Measurements from ENCODE around the gene CCDC154. TPM values are rescaled to one million over a fixed set of nuclear protein-coding genes. Genes with fewer than 3 reads are reported as not detected.

CCDC154 gene
- total RNA-seq, 2 donors from 2014 or later = 0.63 to 0.81 TPM

DNA sequence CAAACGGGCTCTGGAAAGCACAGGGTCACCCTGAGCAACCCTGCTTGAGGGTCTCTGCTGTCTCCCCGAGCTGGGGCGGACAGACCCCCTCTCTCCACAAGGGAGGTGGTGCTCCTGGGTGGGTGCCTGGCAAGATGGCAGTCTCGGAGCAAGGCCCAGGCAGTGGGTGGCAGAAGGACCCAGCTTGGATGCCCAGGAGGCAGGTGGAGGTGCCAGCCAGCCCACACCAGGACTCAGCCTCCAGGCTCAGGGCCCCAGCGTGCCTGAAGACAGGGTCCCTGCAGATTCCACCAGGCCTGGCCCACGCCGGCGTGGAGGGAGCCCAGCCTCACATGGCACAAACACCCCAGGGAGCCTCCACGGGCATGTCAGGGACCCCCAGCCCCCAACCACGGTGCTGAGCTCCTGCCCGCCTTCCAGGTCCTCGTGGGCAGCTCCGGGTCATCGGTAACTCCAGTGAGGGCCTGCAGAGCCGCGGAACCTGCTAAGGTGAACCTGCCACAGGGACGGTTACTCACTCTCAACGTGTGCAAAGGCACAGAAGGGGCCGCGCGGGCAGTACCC, 50.7 kb downstream of the CCDC154 start:
- no peak for ATAC-seq (ENCODE audit: insufficient number of reproducible peaks, low FRiP score, low read depth)
- peaks cover 46% of the 10 kb centered on the region for H3K36me3 ChIP-seq
- DNase-seq (ENCODE audit: low spot score) = no peak

DNA sequence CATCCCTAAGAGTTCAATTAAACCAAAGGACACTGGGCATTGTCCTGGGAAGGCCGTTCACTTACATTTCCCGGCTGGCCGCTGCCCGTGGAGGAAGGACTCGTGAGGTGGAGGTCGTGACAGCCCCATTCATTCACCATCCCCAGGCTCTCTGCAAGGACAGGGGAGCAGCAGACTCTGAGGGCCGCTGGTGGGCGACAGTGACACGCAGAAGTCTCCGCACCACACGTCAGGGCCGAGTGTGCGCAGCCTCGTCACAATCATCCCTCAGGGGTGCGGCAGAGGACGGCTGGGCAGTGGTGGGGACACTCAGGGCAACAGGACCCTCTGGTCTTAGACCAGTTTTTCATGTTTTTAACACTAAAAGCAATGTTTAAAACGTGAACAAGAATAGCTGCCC, 51.5 kb downstream of the CCDC154 start:
- Histone ChIP-seq H3K27ac (no peak overlapping the region), H3K27me3 (replicated peaks; ENCODE audit: insufficient read depth) (no peaks in the 10 kb centered on the region), H3K36me3 (peaks cover 48% of the 10 kb centered on the region), H3K9me3 (no peaks in the 10 kb centered on the region), H3K4me1 (ENCODE audit: control insufficient read depth in 1 of 2, low read depth in 2 of 2) (no peaks in the 10 kb centered on the region), H3K4me3 (no peak overlapping the region)
- TF ChIP-seq, protein P1, sequence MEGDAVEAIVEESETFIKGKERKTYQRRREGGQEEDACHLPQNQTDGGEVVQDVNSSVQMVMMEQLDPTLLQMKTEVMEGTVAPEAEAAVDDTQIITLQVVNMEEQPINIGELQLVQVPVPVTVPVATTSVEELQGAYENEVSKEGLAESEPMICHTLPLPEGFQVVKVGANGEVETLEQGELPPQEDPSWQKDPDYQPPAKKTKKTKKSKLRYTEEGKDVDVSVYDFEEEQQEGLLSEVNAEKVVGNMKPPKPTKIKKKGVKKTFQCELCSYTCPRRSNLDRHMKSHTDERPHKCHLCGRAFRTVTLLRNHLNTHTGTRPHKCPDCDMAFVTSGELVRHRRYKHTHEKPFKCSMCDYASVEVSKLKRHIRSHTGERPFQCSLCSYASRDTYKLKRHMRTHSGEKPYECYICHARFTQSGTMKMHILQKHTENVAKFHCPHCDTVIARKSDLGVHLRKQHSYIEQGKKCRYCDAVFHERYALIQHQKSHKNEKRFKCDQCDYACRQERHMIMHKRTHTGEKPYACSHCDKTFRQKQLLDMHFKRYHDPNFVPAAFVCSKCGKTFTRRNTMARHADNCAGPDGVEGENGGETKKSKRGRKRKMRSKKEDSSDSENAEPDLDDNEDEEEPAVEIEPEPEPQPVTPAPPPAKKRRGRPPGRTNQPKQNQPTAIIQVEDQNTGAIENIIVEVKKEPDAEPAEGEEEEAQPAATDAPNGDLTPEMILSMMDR (IDR thresholded peaks at IDR 0.05) = no peak
- no peak for DNase-seq (ENCODE audit: low spot score)
- no peak for ATAC-seq (ENCODE audit: insufficient number of reproducible peaks, low FRiP score, low read depth)

More for the DNA sequence above, 50.7 kb downstream of the CCDC154 start:
- no peaks in the 10 kb centered on the region for H3K9me3 ChIP-seq
- H3K4me1 ChIP-seq (ENCODE audit: control insufficient read depth in 1 of 2, low read depth in 2 of 2) = no peaks in the 10 kb centered on the region
- TF ChIP-seq, protein P1 (IDR thresholded peaks at IDR 0.05) = no peak
- H3K27ac ChIP-seq = no peak overlapping the region
- no peaks in the 10 kb centered on the region for H3K27me3 ChIP-seq (replicated peaks; ENCODE audit: insufficient read depth)
- H3K4me3 ChIP-seq = no peak overlapping the region

DNA sequence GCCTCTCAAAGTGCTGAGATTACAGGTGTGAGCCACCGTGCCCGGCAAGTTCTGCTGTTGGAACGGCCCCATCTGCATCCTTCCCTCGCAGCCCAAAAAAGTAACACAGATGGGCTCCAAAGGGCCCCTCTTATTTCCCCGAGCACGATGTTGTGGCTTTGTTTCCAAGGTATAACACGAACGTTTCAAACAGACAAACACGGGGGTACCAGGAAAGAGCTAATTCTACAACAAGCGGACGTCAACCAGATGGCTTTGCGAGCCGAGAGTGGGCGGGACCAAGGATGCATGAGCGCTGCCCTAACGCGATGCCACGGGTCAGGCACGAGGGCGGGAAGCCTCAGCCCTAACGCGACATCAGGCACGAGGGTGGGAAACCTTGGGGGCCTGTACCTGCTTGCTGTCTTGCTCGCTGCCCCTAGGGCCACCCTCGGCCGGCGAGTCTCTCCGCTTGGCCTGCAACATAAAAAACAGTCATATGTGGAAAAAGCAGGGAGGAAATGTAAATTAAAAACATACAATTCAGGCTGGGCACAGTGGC, 54.0 kb downstream of the CCDC154 start:
- H3K27me3 ChIP-seq (replicated peaks; ENCODE audit: insufficient read depth) = no peaks in the 10 kb centered on the region
- no peaks in the 10 kb centered on the region for H3K9me3 ChIP-seq
- DNase-seq (ENCODE audit: low spot score) (no peak), ATAC-seq (ENCODE audit: insufficient number of reproducible peaks, low FRiP score, low read depth) (no peak)
- no peak overlapping the region for H3K4me3 ChIP-seq
- H3K4me1 ChIP-seq (ENCODE audit: control insufficient read depth in 1 of 2, low read depth in 2 of 2) = no peaks in the 10 kb centered on the region
- TF ChIP-seq, protein P1 (IDR thresholded peaks at IDR 0.05) = no peak
- peaks cover 42% of the 10 kb centered on the region for H3K36me3 ChIP-seq
- no peak overlapping the region for H3K27ac ChIP-seq

DNA sequence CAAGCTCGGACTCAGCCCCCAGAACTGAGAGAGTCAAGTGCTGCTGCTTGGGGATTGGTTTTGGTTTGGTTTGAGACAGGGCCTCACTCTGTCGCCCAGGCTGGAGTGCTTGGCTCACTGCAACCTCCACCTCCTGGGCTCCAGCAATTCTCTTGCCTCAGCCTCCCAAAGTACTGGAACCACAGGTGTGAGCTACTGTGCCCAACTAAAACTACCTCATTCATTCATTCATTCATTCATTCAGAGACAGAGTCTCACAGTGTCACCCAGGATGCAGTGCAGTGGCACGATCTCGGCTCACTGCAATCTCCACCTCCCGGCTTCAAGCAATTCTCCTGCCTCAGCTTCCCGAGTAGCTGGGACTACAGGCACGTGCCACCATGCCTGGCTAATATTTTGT, 54.6 kb downstream of the CCDC154 start:
- Histone ChIP-seq H3K27ac (no peak overlapping the region), H3K9me3 (no peaks in the 10 kb centered on the region), H3K27me3 (replicated peaks; ENCODE audit: insufficient read depth) (no peaks in the 10 kb centered on the region), H3K4me3 (no peak overlapping the region), H3K36me3 (peaks cover 46% of the 10 kb centered on the region), H3K4me1 (ENCODE audit: control insufficient read depth in 1 of 2, low read depth in 2 of 2) (no peaks in the 10 kb centered on the region)
- DNase-seq (ENCODE audit: low spot score) (no peak), ATAC-seq (ENCODE audit: insufficient number of reproducible peaks, low FRiP score, low read depth) (no peak)
- TF ChIP-seq, protein P1 (IDR thresholded peaks at IDR 0.05) = no peak

DNA sequence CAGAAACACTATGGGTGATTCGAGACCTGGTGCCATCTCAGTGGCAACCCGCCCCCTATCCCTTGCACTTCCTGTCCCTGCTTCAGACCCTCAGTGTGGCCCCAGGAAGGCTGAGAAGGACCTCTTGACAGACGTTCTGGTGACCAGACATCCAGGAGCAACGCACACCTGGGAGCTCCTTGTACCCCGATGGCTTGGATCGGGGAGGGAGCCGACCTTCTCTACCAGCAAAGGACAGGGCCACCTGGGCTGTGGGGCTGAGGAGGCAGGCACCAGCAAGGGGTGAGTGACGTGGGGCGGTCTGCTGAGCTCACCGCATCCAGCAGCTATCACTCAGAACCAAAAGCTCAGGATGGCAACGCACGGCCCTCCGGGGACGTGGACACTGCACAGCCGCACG, 57.0 kb downstream of the CCDC154 start:
- H3K36me3 ChIP-seq = peaks cover 36% of the 10 kb centered on the region
- DNase-seq (ENCODE audit: low spot score) (no peak), ATAC-seq (ENCODE audit: insufficient number of reproducible peaks, low FRiP score, low read depth) (no peak)
- H3K27me3 ChIP-seq (replicated peaks; ENCODE audit: insufficient read depth) = no peaks in the 10 kb centered on the region
- TF ChIP-seq, protein P1 (IDR thresholded peaks at IDR 0.05) = no peak
- no peak overlapping the region for H3K27ac ChIP-seq
- no peaks in the 10 kb centered on the region for H3K9me3 ChIP-seq
- H3K4me1 ChIP-seq (ENCODE audit: control insufficient read depth in 1 of 2, low read depth in 2 of 2) = no peaks in the 10 kb centered on the region
- no peak overlapping the region for H3K4me3 ChIP-seq

All from thoracic aorta (tissue), 2 donors.